HG02981 (cell line): Measurements from ENCODE around the gene PTPRN2.
A peak's percentile ranks its signal among the peaks of the same experiment; 100 is the strongest.
"Not testable (repeated sequence)": the region's sequence is repeated elsewhere in the genome, so short reads cannot be mapped to it uniquely, and the experiment has no call there.

Source experiments
- ATAC-seq: cut with Tn5 transposase; IDR thresholded peaks from one replicate; pipeline ENCODE4 v1.9.1; 2021; ENCODE audit warnings: mild to moderate bottlenecking, moderate library complexity; ENCODE audit not compliant: unreplicated experiment

PTPRN2 gene

GRCh38 chr7:158587162-158588084 is at the start of gene PTPRN2:
Gene PTPRN2 (minus strand): TSS chr7:158587823.
- peak; percentile 79 for ATAC-seq

DNA sequence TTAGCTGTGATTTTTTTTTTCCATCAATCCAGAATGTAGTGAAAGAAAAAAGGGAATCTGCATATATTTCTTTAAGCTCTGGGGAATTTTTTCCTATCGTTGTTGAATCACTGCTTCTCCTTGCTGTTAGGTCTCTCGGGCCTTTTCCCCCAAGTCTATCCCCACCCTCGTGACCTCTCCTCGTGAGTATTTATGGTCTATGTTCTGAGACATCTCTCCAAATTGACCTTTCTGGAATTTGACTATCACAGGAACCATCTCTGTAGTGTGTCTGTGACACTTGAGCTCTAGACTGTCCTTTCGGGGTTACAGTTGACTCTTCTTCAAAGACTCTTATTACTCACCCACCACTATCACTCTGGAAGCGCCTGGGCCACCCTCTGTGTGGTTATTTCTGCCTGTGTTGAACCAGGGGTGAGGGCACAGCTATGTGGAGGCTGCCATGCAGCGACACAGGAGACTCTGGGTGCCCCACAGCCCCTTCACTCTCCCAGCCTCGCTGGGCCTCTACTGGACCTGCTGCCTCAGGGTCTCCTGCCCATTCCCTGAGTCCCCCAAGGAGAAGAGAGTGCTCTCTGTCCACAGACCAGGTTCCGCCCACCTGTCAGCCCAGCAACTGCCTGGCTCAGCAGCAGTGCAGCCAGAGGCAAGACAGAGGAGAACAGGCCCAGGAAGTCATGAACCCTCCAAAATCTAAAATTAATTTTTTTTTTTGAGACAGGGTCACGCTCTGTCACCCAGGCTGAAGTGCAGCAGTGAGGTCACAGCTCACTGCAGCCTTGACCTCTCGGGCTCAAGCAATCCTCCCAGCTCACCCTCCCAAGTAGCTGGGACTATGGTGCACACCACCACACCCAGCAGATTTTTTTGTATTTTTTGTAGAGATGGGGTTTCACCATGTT is 45.7 kb upstream of the PTPRN2 start:
- peak; percentile 69 for ATAC-seq

DNA sequence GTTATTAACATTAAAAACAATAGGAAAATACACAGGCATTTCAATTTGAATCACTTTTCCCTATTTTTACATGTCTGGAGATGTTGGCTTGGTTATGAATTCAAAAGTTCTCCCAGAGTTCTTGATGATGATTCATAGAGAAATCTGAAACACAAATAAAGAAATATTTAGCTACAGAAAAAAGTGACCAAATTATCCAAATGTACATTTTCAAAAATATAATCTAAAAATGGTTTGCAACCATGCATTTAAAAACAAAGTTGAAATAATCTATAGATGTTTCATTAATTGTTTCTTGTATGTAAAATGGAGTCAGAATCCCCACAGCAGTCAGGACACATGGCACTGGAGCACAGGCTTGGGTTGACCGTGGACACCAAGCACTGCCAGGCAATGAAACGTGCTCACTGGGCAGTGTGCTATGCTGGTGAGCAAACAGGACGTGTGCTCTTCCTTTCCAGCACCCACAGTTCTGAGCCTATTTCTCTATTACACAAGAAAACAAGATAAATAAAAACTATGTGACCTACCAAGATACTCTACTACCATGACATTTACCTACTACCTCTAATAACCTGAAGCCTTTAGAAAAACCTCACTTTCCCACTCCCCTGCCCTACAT is 44.1 kb upstream of the PTPRN2 start:
- no peak for ATAC-seq

- not testable (repeated sequence) for ATAC-seq
Measured at GRCh38 chr7:158626289-158626688, 38.7 kb upstream of the PTPRN2 start.

DNA sequence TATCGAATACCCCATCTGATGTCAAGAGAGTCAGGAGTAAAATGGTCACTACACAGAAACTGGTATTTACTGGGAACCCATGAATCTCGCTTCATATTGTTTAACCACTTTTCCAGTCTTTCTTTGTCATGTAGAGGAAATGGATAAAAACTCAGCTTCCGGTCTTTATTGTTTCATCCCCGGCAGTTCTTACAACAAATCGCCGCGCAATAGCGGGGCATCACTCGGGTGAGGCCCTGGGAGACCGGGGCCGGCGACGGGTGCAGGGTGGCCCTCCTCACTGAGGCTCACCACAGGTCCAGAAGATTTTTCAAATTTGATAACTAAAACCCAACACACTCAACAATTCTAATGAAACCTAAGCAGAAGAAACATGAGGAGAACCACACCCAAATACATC is 35.6 kb upstream of the PTPRN2 start:
- no peak for ATAC-seq

- ATAC-seq: no peak
Measured at GRCh38 chr7:158620839-158621441, 33.3 kb upstream of the PTPRN2 start.

- ATAC-seq: no peak
Measured at GRCh38 chr7:158620418-158620817, 32.8 kb upstream of the PTPRN2 start.

- ATAC-seq: no peak
Measured at GRCh38 chr7:158618745-158619140, 31.1 kb upstream of the PTPRN2 start.

DNA sequence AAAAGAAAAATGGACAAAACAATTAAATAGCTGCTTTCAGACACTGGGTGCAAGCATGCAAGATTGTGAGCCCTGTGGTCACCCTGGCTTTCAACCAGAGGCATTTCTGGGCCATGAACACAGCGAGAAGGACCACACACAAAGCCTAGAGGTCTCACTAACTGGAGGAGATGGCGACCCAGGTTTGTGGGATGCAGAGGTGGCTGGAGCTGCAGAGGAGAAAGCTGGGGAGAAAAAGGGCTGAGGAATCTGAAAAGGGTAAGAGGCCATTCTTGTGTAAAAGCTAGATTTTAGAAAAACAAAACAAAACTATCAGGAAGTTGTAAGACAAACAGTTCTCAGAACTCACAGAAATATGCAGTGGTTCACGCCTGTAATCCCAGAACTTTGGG is 30.1 kb upstream of the PTPRN2 start:
- no peak for ATAC-seq

- ATAC-seq: no peak
Measured at GRCh38 chr7:158616050-158616449, 28.4 kb upstream of the PTPRN2 start.

DNA sequence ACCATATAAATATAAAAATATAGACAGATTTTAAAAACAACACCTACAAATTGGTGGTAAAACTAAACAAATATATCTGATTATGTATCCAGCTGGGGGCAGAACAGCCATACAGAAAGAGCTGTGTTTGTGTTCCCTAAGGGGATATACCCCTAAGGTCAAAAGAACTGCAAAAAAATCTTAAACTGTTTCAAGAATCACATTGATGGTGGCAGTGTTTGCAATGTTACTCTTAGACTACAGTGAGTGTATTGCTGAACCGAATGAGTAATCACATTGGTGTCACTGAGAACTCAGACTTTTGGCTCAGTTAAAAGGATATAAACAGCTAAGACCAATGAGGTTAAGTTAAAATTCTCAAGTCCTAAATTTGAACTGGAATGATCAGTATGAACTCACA is 27.1 kb upstream of the PTPRN2 start:
- no peak for ATAC-seq

DNA sequence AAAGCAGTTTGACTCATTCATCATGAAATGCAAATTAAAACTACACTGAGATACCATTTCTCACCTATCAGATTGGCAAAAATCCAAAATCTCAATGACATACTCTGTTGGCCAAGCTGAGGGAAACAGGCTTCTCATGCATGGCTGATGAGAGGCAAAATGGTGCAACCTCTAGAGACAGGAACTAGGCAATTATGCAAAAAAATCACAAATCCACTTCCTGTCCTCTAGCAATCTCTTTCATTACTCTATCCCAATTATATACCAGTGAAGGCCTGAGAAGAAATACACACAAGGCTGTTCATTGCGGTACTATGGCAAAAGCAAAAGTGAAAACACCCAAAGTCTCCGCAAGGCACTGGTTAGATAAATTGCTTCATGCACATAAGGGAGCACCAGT is 25.9 kb upstream of the PTPRN2 start:
- ATAC-seq: peak; percentile 86

GRCh38 chr7:158612546-158612945 is 24.9 kb upstream of the PTPRN2 start:
- ATAC-seq: no peak

- no peak for ATAC-seq
Measured at GRCh38 chr7:158611541-158611940, 23.9 kb upstream of the PTPRN2 start.

GRCh38 chr7:158609313-158609974 is 21.8 kb upstream of the PTPRN2 start:
- no peak for ATAC-seq

- no peak for ATAC-seq
Measured at GRCh38 chr7:158607563-158607962, 19.9 kb upstream of the PTPRN2 start.

GRCh38 chr7:158606671-158607424 is 19.2 kb upstream of the PTPRN2 start:
- ATAC-seq: no peak

- no peak for ATAC-seq
Measured at GRCh38 chr7:158606129-158606528, 18.5 kb upstream of the PTPRN2 start.
